Osteocyte (in vitro differentiated cells): ENCODE measurements around the gene GRAMD1B. TPM values are rescaled to one million over a fixed set of nuclear protein-coding genes. Genes with fewer than 3 reads are reported as not detected.

ENCODE experiments used
- DNase-seq: peaks from one replicate; pipeline ENCODE4 v3.0.0; 2021; ENCODE audit warnings: mixed read lengths; ENCODE audit not compliant: unreplicated experiment; ENCODE audit errors: extremely low spot score
- H3K27ac Mint-ChIP-seq: one replicate; pipeline ENCODE4 v1.8.0; 2021; ENCODE audit warnings: mild to moderate bottlenecking, mixed read lengths; ENCODE audit not compliant: unreplicated experiment
- H3K27me3 Mint-ChIP-seq: one replicate; pipeline ENCODE4 v1.8.0; 2021; ENCODE audit warnings: mixed read lengths; ENCODE audit not compliant: unreplicated experiment
- H3K36me3 Mint-ChIP-seq: one replicate; pipeline ENCODE4 v1.8.0; 2021; ENCODE audit warnings: mixed read lengths; ENCODE audit not compliant: unreplicated experiment
- H3K4me1 Mint-ChIP-seq: one replicate; pipeline ENCODE4 v1.8.0; 2021; ENCODE audit warnings: mixed read lengths; ENCODE audit not compliant: unreplicated experiment
- H3K4me3 Mint-ChIP-seq: one replicate; pipeline ENCODE4 v1.8.0; 2021; ENCODE audit warnings: mild to moderate bottlenecking, moderate library complexity, mixed read lengths; ENCODE audit not compliant: unreplicated experiment
- H3K9me3 Mint-ChIP-seq: one replicate; pipeline ENCODE4 v1.8.0; 2021; ENCODE audit warnings: mixed read lengths; ENCODE audit not compliant: unreplicated experiment
- total RNA-seq: library from RNA; stranded (reverse); gene quantifications from 2 replicates; pipeline ENCODE4 v1.2.1, GENCODE V29; 2021
- TF ChIP-seq, protein P1 (sequence below): fragments of 200-600 bp; sonication (generic); IDR thresholded peaks from 2 replicates; pipeline ENCODE4 v1.5.0; 2021; ENCODE audit warnings: antibody characterized with exemption, mild to moderate bottlenecking, moderate library complexity

Gene GRAMD1B
- total RNA-seq, 1 donor from 2014 or later: 1.9 TPM

GRCh38 chr11:123429336-123429735 lies 733 bp upstream of the GRAMD1B start:
- H3K27ac Mint-ChIP-seq: no peak overlapping the region
- TF ChIP-seq, protein P1, sequence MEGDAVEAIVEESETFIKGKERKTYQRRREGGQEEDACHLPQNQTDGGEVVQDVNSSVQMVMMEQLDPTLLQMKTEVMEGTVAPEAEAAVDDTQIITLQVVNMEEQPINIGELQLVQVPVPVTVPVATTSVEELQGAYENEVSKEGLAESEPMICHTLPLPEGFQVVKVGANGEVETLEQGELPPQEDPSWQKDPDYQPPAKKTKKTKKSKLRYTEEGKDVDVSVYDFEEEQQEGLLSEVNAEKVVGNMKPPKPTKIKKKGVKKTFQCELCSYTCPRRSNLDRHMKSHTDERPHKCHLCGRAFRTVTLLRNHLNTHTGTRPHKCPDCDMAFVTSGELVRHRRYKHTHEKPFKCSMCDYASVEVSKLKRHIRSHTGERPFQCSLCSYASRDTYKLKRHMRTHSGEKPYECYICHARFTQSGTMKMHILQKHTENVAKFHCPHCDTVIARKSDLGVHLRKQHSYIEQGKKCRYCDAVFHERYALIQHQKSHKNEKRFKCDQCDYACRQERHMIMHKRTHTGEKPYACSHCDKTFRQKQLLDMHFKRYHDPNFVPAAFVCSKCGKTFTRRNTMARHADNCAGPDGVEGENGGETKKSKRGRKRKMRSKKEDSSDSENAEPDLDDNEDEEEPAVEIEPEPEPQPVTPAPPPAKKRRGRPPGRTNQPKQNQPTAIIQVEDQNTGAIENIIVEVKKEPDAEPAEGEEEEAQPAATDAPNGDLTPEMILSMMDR: no peak
- H3K36me3 Mint-ChIP-seq: no peaks in the 10 kb centered on the region
- no peaks in the 10 kb centered on the region for H3K9me3 Mint-ChIP-seq
- H3K4me3 Mint-ChIP-seq: peak overlapping the region; percentile 84
- H3K27me3 Mint-ChIP-seq: peaks cover 29% of the 10 kb centered on the region
- peaks cover 9% of the 10 kb centered on the region for H3K4me1 Mint-ChIP-seq
- DNase-seq: no peak

GRCh38 chr11:123430721-123431497 lies 840 bp downstream of the GRAMD1B start:
- no peaks in the 10 kb centered on the region for H3K9me3 Mint-ChIP-seq
- H3K27me3 Mint-ChIP-seq: peaks cover 17% of the 10 kb centered on the region
- peak; percentile 85 for DNase-seq
- H3K4me3 Mint-ChIP-seq: peak overlapping the region; percentile 84
- H3K4me1 Mint-ChIP-seq: peaks cover 9% of the 10 kb centered on the region
- H3K27ac Mint-ChIP-seq: no peak overlapping the region
- TF ChIP-seq, protein P1: no peak
- no peaks in the 10 kb centered on the region for H3K36me3 Mint-ChIP-seq

DNA sequence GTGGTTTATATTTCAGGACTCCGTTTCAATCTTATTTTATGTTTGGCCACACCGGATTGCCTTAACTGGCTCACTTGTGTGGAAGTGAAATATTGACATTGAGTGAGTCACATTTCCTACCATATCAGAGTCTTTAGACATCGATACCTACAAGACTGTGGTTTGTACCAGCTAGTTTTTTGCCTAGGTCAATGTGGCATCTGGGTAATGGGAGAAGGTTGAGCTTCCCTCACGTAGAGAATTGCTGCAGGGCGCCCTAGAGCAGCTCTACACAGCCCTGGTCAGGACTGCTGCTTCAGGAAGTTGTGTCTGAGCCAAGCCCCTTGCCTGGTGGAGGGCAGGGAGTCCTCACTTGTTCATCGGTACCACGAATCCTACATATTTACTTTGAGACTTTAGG lies 1.6 kb downstream of the GRAMD1B start:
- Mint-ChIP-seq H3K36me3 (no peaks in the 10 kb centered on the region), H3K4me1 (peaks cover 9% of the 10 kb centered on the region)
- DNase-seq: no peak

DNA sequence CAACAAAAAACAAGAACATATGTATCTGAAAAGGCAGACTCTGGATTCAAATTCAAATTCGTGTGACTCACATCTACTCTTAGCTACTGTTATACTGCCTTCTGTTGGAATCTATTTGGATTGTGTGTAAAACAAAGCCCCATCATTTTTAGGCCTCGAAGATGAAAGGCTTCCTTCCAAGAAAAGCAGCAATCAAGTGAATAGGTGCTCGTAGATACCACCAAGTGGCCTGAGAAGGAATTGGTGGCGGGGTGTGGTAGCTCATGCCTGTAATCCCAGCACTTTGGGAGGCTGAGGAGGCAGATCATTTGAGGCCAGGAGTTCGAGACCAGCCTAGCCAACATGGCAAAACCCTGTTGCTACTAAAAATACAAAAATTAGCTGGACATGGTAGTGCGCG lies 4.2 kb downstream of the GRAMD1B start:
- DNase-seq: no peak
- no peak overlapping the region for H3K4me3 Mint-ChIP-seq
- no peaks in the 10 kb centered on the region for H3K27me3 Mint-ChIP-seq
- TF ChIP-seq, protein P1: peak; percentile 15
- no peaks in the 10 kb centered on the region for H3K36me3 Mint-ChIP-seq
- H3K27ac Mint-ChIP-seq: no peak overlapping the region
- H3K4me1 Mint-ChIP-seq: peaks cover 9% of the 10 kb centered on the region
- H3K9me3 Mint-ChIP-seq: no peaks in the 10 kb centered on the region

More for the DNA sequence above, 1.6 kb downstream of the GRAMD1B start:
- Mint-ChIP-seq H3K27me3 (peaks cover 12% of the 10 kb centered on the region), H3K4me3 (peak overlapping the region; percentile 84), H3K9me3 (no peaks in the 10 kb centered on the region), H3K27ac (no peak overlapping the region)
- TF ChIP-seq, protein P1: no peak

- Mint-ChIP-seq H3K9me3 (no peaks in the 10 kb centered on the region), H3K27ac (no peak overlapping the region), H3K4me1 (peaks cover 4% of the 10 kb centered on the region), H3K27me3 (no peaks in the 10 kb centered on the region), H3K36me3 (no peaks in the 10 kb centered on the region), H3K4me3 (no peak overlapping the region)
- no peak for DNase-seq
- TF ChIP-seq, protein P1: no peak
Measured at GRCh38 chr11:123434911-123435310, 4.8 kb downstream of the GRAMD1B start.
